DOHH2 (cell line): ENCODE data around the gene RCAN2.

Experiments
- H3F3A ChIP-seq: fragments of 200-600 bp; sonication (generic), shearing (Covaris generic); 2 replicates; pipeline ENCODE4 v1.6.0; 2016; ENCODE audit warnings: antibody characterized with exemption, mild to moderate bottlenecking; ENCODE audit not compliant: control insufficient read depth, insufficient read depth
- H3K27ac ChIP-seq: fragments of 200-600 bp; sonication (generic); 2 replicates; pipeline ENCODE4 v1.5.1; 2014; ENCODE audit warnings: low read depth, mild to moderate bottlenecking, low read length, moderate library complexity
- H3K27me3 ChIP-seq: fragments of 200-600 bp; sonication (generic); 2 replicates; pipeline ENCODE4 v1.6.1; 2014; ENCODE audit warnings: mild to moderate bottlenecking, low read length, mixed read lengths; ENCODE audit not compliant: control insufficient read depth
- H3K36me3 ChIP-seq: fragments of 200-600 bp; sonication (generic); 2 replicates; pipeline ENCODE4 v1.6.1; 2014; ENCODE audit warnings: mild to moderate bottlenecking, low read length, moderate library complexity, mixed read lengths; ENCODE audit not compliant: control insufficient read depth
- H3K4me1 ChIP-seq: fragments of 200-600 bp; sonication (generic); 2 replicates; pipeline ENCODE4 v1.6.1; 2014; ENCODE audit warnings: mild to moderate bottlenecking, low read length, mixed read lengths; ENCODE audit not compliant: control insufficient read depth
- H3K4me2 ChIP-seq: fragments of 200-600 bp; sonication (generic); 2 replicates; pipeline ENCODE4 v1.6.0; 2014; ENCODE audit warnings: mild to moderate bottlenecking, low read length, moderate library complexity
- H3K4me3 ChIP-seq: fragments of 200-600 bp; sonication (generic); 2 replicates; pipeline ENCODE4 v1.5.1; 2014; ENCODE audit warnings: mild to moderate bottlenecking, low read length, mixed read lengths
- H3K79me2 ChIP-seq: fragments of 200-600 bp; sonication (generic); 2 replicates; pipeline ENCODE4 v1.6.1; 2014; ENCODE audit warnings: mild to moderate bottlenecking, low read length, mixed read lengths; ENCODE audit not compliant: control insufficient read depth
- H3K9me2 ChIP-seq: fragments of 200-600 bp; sonication (generic); replicated peaks from 2 replicates; pipeline ENCODE4 v1.6.1; 2014; ENCODE audit warnings: mild to moderate bottlenecking, low read length, mixed read lengths; ENCODE audit not compliant: control insufficient read depth
- H3K9me3 ChIP-seq: fragments of 200-600 bp; sonication (generic); 2 replicates; pipeline ENCODE4 v1.6.1; 2014; ENCODE audit warnings: antibody characterized with exemption, low read length, mixed read lengths; ENCODE audit not compliant: control insufficient read depth, insufficient read depth
- H4K20me1 ChIP-seq: fragments of 200-600 bp; sonication (generic); 2 replicates; pipeline ENCODE4 v1.6.0; 2014; ENCODE audit warnings: low read depth, mild to moderate bottlenecking, antibody characterized with exemption, low read length, moderate library complexity; ENCODE audit not compliant: control insufficient read depth, insufficient read depth
- EZH2phosphoT487 ChIP-seq: fragments of 200-600 bp; sonication (generic); IDR thresholded peaks from 2 replicates; pipeline ENCODE4 v1.6.1; 2017; ENCODE audit warnings: borderline replicate concordance, mild to moderate bottlenecking, antibody characterized with exemption, low read length, moderate library complexity, mixed read lengths
- TF ChIP-seq, protein P1 (sequence below): fragments of 200-600 bp; sonication (generic); IDR thresholded peaks from one replicate; pipeline ENCODE4 v1.5.1; 2014; ENCODE audit warnings: antibody characterized with exemption, mild to moderate bottlenecking, low read depth, low read length; ENCODE audit not compliant: poor library complexity, severe bottlenecking

RCAN2 gene

DNA sequence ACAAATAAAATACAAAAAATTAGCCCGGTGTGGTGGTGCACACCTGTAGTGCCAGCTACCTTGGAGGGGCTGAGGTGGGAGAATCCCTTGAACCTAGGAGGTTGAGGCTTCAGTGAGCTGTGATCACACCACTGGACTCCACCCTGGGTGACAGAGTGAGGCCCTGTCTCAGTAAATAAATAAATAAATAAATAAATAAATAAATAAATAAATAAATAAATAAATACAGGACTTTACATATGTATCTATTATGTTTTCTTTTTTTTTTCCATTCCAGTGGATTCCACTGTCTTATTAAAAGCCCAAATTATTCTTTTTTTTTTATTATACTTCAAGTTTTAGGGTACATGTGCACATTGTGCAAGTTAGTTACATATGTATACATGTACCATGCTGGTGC lies 279.3 kb downstream of the RCAN2 start:
- Histone ChIP-seq H3K9me2 (no peaks in the 10 kb centered on the region), H3K4me3 (no peak overlapping the region), H4K20me1 (no peaks in the 10 kb centered on the region), H3K27ac (no peak overlapping the region), H3F3A (no peaks in the 10 kb centered on the region), H3K4me1 (no peaks in the 10 kb centered on the region), H3K9me3 (peaks cover 5% of the 10 kb centered on the region; the same call in 1 of the 2 replicates), H3K4me2 (no peak overlapping the region), H3K79me2 (no peaks in the 10 kb centered on the region), H3K27me3 (no peaks in the 10 kb centered on the region), H3K36me3 (no peaks in the 10 kb centered on the region)
- no peak for TF ChIP-seq EZH2phosphoT487
- TF ChIP-seq, protein P1, sequence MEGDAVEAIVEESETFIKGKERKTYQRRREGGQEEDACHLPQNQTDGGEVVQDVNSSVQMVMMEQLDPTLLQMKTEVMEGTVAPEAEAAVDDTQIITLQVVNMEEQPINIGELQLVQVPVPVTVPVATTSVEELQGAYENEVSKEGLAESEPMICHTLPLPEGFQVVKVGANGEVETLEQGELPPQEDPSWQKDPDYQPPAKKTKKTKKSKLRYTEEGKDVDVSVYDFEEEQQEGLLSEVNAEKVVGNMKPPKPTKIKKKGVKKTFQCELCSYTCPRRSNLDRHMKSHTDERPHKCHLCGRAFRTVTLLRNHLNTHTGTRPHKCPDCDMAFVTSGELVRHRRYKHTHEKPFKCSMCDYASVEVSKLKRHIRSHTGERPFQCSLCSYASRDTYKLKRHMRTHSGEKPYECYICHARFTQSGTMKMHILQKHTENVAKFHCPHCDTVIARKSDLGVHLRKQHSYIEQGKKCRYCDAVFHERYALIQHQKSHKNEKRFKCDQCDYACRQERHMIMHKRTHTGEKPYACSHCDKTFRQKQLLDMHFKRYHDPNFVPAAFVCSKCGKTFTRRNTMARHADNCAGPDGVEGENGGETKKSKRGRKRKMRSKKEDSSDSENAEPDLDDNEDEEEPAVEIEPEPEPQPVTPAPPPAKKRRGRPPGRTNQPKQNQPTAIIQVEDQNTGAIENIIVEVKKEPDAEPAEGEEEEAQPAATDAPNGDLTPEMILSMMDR: no peak

DNA sequence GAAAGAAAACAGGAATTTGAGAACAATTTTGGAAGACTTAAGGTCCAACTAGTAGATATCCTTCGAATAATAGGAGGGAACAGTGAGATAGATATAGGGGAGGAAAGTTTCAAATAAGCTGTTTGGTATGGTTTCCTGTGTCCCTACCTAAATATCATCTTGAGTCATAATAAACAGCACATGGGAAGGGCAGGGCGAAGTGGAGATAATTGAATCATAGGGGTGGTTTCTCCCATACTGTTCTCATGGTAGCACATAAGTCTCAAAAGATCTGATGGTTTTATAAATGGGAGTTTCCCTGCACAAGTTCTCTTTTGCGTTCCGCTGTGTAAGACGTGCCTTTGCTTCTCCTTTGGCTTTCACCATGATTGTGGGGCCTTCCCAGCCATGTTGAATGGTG lies 281.0 kb downstream of the RCAN2 start:
- Histone ChIP-seq H3K79me2 (no peaks in the 10 kb centered on the region), H3K4me3 (no peak overlapping the region), H3K4me2 (no peak overlapping the region), H3K27me3 (no peaks in the 10 kb centered on the region), H4K20me1 (no peaks in the 10 kb centered on the region), H3F3A (no peaks in the 10 kb centered on the region), H3K9me2 (no peaks in the 10 kb centered on the region), H3K27ac (no peak overlapping the region), H3K36me3 (no peaks in the 10 kb centered on the region), H3K4me1 (no peaks in the 10 kb centered on the region), H3K9me3 (peaks cover 5% of the 10 kb centered on the region; the same call in 1 of the 2 replicates)
- TF ChIP-seq, protein P1: no peak
- no peak for TF ChIP-seq EZH2phosphoT487

DNA sequence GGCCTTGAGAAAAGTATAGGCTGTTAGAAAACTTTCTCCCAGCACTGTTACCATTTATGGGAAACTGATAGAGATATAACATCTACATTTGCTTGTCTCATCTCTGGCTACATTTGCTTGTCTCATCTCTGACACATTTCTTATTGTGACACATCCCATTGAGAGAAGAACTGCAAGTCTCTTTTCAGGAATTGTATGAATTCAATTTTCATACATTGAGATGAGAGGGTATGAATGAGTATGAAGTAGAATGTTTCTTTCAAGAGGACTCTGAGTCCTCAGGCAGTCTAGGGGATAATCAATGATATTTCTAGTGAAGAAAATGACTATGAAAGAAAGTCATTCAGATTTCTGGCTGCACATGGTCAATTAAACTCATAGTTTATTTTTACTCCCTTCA lies 282.9 kb downstream of the RCAN2 start:
- no peaks in the 10 kb centered on the region for H3K27me3 ChIP-seq
- no peak for TF ChIP-seq EZH2phosphoT487
- TF ChIP-seq, protein P1: no peak

More for the DNA sequence above, 282.9 kb downstream of the RCAN2 start:
- H3K36me3 ChIP-seq: no peaks in the 10 kb centered on the region
- no peaks in the 10 kb centered on the region for H3F3A ChIP-seq
- H3K79me2 ChIP-seq: no peaks in the 10 kb centered on the region
- peaks cover 5% of the 10 kb centered on the region; the same call in 1 of the 2 replicates for H3K9me3 ChIP-seq
- H4K20me1 ChIP-seq: no peaks in the 10 kb centered on the region
- no peak overlapping the region for H3K27ac ChIP-seq
- H3K4me2 ChIP-seq: no peak overlapping the region
- H3K4me3 ChIP-seq: no peak overlapping the region
- H3K4me1 ChIP-seq: no peaks in the 10 kb centered on the region
- H3K9me2 ChIP-seq: no peaks in the 10 kb centered on the region
